Gastroesophageal sphincter (tissue), 4 donors: ENCODE data around the gene DENND4C. TPM values are rescaled to one million over a fixed set of nuclear protein-coding genes. Genes with fewer than 3 reads are reported as not detected.

Experiments used
- ATAC-seq: fragments of 150-250 bp; one replicate; pipeline ENCODE4 v1.9.1; 2016; ENCODE audit warnings: mild to moderate bottlenecking, moderate library complexity
- H3K27ac ChIP-seq, 4 donors: fragments of 200-600 bp; sonication (generic) in 3 of 4; 1 replicate in 3 of 4; 2 replicates in 1 of 4; pipeline ENCODE4 v1.5.1; 2016 to 2019
- H3K27me3 ChIP-seq: fragments of 200-600 bp; sonication (generic); one replicate; pipeline ENCODE4 v1.5.1; 2019
- H3K36me3 ChIP-seq, 2 donors: fragments of 200-600 bp; sonication (generic); one replicate each; pipeline ENCODE4 v1.5.1; 2019; ENCODE audit warnings: control low read depth in 1 of 2
- H3K4me1 ChIP-seq, 3 donors: fragments of 200-600 bp; sonication (generic); 1 replicate in 2 of 3; 2 replicates in 1 of 3; pipeline ENCODE4 v1.5.1; 2016 to 2019; ENCODE audit warnings: control low read depth in 2 of 3
- H3K4me3 ChIP-seq, 2 donors: fragments of 200-600 bp; sonication (generic); one replicate each; pipeline ENCODE4 v1.5.1; 2019; ENCODE audit warnings: mild to moderate bottlenecking in 1 of 2, moderate library complexity in 1 of 2
- H3K9me3 ChIP-seq, 3 donors: fragments of 200-600 bp; sonication (generic); one replicate each; pipeline ENCODE4 v1.5.1; 2017 to 2019; ENCODE audit warnings: control low read depth in 2 of 3
- EP300 ChIP-seq: sonication (generic); formaldehyde crosslinking; IDR thresholded peaks from one replicate; pipeline ENCODE4 v1.6.1; 2017; ENCODE audit warnings: antibody characterized with exemption, mild to moderate bottlenecking
- POLR2A ChIP-seq, 2 donors: fragments of 450-650 bp; IDR thresholded peaks; one replicate each; pipeline ENCODE4 v1.6.1; 2017; ENCODE audit warnings: antibody characterized with exemption in 2 of 2, mild to moderate bottlenecking in 2 of 2, moderate library complexity in 1 of 2
- POLR2AphosphoS5 ChIP-seq: sonication (generic); formaldehyde crosslinking; IDR thresholded peaks from one replicate; pipeline ENCODE4 v1.6.1; 2017; ENCODE audit warnings: antibody characterized with exemption
- WGBS, 2 donors: methylation state at CpG; one replicate each; pipeline ENCODE4 v1.1.5; 2018; ENCODE audit warnings: low coverage in 1 of 2; 5-methylcytosine and 5-hydroxymethylcytosine counted together
- total RNA-seq, 4 donors: library from RNA; depleted of rRNA; stranded (reverse); fragments of >200 nt; gene quantifications; one replicate each; pipeline ENCODE4 v1.1.0, GENCODE V29; 2016
- TF ChIP-seq, protein P1 (sequence below), 4 experiments: fragments of 200-600 bp in 2 of 4; fragments of 450-650 bp in 2 of 4; sonication (generic) in 1 of 4; IDR thresholded peaks; one replicate each; pipeline ENCODE4 v1.5.1; 2017 to 2019; ENCODE audit warnings: antibody characterized with exemption in 4 of 4, mild to moderate bottlenecking in 2 of 4, moderate library complexity in 2 of 4

DENND4C gene
- total RNA-seq, 4 donors from 2014 or later, result 72.9 to 117 (median 81.9) TPM

DNA sequence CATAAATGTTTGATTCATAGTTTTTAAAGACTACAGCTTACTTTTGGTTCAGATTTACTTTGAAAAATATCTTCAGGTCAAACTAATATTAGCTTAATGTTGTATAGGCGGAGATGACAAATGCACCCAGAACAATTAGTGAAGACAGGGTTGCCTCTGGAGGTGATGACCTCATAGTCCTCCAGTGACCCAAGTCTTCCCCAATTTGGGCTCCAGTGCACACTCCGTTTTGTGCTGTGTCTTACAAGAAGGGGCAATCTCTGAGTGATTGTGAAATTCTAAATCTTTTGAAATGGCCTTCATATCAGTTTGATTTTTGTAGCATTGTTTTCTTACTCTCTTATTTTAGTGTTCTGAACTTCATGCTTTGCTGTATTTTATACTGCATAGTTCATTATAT, 57.6 kb downstream of the DENND4C start:
- no peak overlapping the region for H3K4me3 ChIP-seq
- H3K9me3 ChIP-seq, result no peaks in the 10 kb centered on the region
- H3K27me3 ChIP-seq, result no peaks in the 10 kb centered on the region
- peaks cover 0 to 38% of the 10 kb centered on the region in 2 donors for H3K36me3 ChIP-seq
- no peak for ATAC-seq
- WGBS, 2 donors, result 89 to 95% methylated on average over 2 of the region's 2 CpGs
- no peak overlapping the region for H3K27ac ChIP-seq
- TF ChIP-seq POLR2AphosphoS5 (no peak), EP300 (no peak), POLR2A (IDR thresholded peaks at IDR 0.05) (no peak)
- TF ChIP-seq, protein P1, sequence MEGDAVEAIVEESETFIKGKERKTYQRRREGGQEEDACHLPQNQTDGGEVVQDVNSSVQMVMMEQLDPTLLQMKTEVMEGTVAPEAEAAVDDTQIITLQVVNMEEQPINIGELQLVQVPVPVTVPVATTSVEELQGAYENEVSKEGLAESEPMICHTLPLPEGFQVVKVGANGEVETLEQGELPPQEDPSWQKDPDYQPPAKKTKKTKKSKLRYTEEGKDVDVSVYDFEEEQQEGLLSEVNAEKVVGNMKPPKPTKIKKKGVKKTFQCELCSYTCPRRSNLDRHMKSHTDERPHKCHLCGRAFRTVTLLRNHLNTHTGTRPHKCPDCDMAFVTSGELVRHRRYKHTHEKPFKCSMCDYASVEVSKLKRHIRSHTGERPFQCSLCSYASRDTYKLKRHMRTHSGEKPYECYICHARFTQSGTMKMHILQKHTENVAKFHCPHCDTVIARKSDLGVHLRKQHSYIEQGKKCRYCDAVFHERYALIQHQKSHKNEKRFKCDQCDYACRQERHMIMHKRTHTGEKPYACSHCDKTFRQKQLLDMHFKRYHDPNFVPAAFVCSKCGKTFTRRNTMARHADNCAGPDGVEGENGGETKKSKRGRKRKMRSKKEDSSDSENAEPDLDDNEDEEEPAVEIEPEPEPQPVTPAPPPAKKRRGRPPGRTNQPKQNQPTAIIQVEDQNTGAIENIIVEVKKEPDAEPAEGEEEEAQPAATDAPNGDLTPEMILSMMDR (IDR thresholded peaks at IDR 0.05), result no peak
- H3K4me1 ChIP-seq, result peaks cover 0 to 40% (median 3%) of the 10 kb centered on the region in 3 donors

DNA sequence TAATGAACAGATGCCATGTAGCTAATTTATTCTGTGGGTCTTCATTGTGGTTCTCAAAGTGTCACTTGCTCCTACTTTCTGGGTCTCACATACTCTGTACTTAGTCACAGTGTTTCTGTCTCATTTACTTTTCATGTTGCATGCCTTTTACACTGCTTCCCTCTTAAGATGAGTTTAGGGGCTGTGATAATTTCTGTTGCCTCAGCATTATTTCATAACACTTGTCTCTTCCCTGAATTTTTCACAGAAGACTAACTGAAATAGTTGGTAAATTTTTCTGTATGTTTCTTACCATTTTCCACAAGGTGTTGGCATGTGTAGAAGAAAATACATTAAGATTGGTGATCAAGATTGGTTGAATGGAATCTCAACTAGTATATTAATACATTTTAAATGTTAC, 59.6 kb downstream of the DENND4C start:
- H3K4me1 ChIP-seq, result peaks cover 0 to 26% (median 2%) of the 10 kb centered on the region in 3 donors
- no peak overlapping the region for H3K4me3 ChIP-seq
- H3K36me3 ChIP-seq, result peaks cover 0 to 56% of the 10 kb centered on the region in 2 donors
- H3K27me3 ChIP-seq, result no peaks in the 10 kb centered on the region
- no peaks in the 10 kb centered on the region for H3K9me3 ChIP-seq
- TF ChIP-seq POLR2AphosphoS5 (no peak), POLR2A (IDR thresholded peaks at IDR 0.05) (no peak), EP300 (no peak)
- TF ChIP-seq, protein P1 (IDR thresholded peaks at IDR 0.05), result no peak
- no peak for ATAC-seq
- H3K27ac ChIP-seq, result no peak overlapping the region

DNA sequence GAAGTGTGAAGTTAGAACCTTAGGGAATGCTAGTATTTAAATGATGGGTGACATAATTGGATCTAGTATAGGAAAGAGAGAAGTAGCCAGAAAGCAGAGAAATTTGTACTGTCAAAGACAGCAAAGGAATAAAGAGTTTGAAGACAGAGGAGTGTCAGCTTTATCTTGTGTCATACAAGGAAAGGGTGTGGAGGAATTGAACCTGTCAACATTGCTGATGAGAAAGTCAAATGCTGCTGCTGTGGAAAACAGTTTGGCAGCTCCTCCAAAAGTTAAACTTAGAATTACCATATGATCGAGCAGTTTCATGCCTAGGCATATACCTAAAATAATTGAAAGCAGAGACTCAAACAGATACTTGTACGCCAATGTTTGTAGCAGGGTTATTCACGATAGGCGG, 63.7 kb downstream of the DENND4C start:
- ATAC-seq, result no peak
- Histone ChIP-seq H3K9me3 (no peaks in the 10 kb centered on the region), H3K4me1 (no peaks in the 10 kb centered on the region), H3K27ac (no peak overlapping the region), H3K4me3 (no peak overlapping the region), H3K36me3 (peaks cover 0 to 89% of the 10 kb centered on the region in 2 donors), H3K27me3 (no peaks in the 10 kb centered on the region)
- TF ChIP-seq, protein P1 (IDR thresholded peaks at IDR 0.05), result no peak
- whole genome bisulfite sequencing, 2 donors, result 82 to 87% methylated on average over 2 to 4 of the region's 4 CpGs

DNA sequence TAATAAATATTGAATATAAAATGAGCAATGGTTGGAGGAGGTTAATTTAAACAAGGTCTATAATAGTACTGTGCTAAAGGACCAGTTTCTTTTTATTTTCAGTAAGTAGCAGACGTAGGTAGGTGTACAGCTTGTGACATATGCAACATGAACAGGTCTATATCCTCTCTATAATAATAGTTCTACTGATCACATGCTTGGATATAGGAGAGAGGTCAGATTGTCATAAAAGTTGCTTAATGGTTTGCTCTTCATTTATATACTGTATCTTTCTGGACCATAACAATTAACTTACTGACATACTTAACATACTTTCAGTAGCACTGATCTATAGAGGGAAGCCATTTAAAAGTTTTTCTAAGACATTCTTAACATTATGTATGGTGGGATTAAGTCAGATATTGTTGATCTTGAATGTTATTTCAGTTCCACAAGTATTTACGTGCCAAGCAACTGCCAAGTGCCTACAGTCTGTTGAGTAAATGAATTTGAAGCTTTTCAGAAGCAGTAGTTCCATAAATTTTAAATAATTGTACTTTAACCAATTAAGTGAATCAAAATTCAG, 68.0 kb downstream of the DENND4C start:
- Histone ChIP-seq H3K9me3 (no peaks in the 10 kb centered on the region), H3K27me3 (no peaks in the 10 kb centered on the region), H3K4me1 (no peaks in the 10 kb centered on the region), H3K27ac (no peak overlapping the region), H3K36me3 (peaks cover 0 to 95% of the 10 kb centered on the region in 2 donors), H3K4me3 (no peak overlapping the region)
- WGBS, 2 donors, result 89 to 95% methylated on average over 2 of the region's 2 CpGs
- no peak for ATAC-seq
- TF ChIP-seq POLR2AphosphoS5 (no peak), POLR2A (IDR thresholded peaks at IDR 0.05) (no peak)
- TF ChIP-seq, protein P1 (IDR thresholded peaks at IDR 0.05), result no peak

DNA sequence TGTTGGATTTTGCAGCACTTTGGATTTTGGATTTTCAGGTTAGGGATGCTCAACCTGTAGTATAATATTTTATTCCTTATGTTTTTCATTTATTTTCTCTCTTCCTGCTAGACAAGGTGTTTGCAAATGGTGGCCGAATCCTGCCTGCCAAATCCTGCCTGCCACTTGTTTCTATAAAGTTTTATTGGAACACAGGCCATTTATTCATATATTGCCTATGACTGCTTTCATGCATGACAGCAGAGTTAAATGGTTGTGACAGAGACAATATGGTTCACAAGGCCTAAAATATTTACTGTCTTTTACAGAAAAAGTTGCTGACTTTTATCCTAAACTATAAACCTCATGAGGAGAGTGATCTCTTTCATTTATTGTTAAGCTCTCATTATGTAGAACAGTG, 72.7 kb downstream of the DENND4C start:
- 100% methylated on average over 1 of the region's 1 CpG for WGBS, 2 donors
- H3K9me3 ChIP-seq, result no peaks in the 10 kb centered on the region
- no peak overlapping the region for H3K27ac ChIP-seq
- no peak for TF ChIP-seq POLR2A (IDR thresholded peaks at IDR 0.05)
- no peak for TF ChIP-seq POLR2AphosphoS5
- TF ChIP-seq, protein P1 (IDR thresholded peaks at IDR 0.05), result no peak
- no peak for TF ChIP-seq EP300
- no peak for ATAC-seq
- no peaks in the 10 kb centered on the region for H3K4me1 ChIP-seq
- H3K4me3 ChIP-seq, result no peak overlapping the region
- peaks cover 0 to 79% of the 10 kb centered on the region in 2 donors for H3K36me3 ChIP-seq
- H3K27me3 ChIP-seq, result no peaks in the 10 kb centered on the region
